Activated CD8-positive, alpha-beta memory T cell treated with anti-CD3 and anti-CD28 coated beads, Interleukin-2, amount 50 U/mL, for 4 hours (primary cell): ENCODE results near the gene PERM1.

Experiments used
- DNase-seq: peaks from one replicate; pipeline ENCODE4 v3.0.0-alpha.2; 2020

The PERM1 gene

GRCh38 chr1:945688-946556, 36.0 kb downstream of the PERM1 start:
- DNase-seq = no peak

- DNase-seq = no peak
These were observed 37.3 kb downstream of the PERM1 start for GRCh38 chr1:944341-945325.

GRCh38 chr1:943545-944340, 38.1 kb downstream of the PERM1 start:
- DNase-seq = no peak

GRCh38 chr1:942864-943533, 38.9 kb downstream of the PERM1 start:
- DNase-seq = no peak

- no peak for DNase-seq
These were observed 39.5 kb downstream of the PERM1 start for GRCh38 chr1:942411-942821.

- no peak for DNase-seq
These were observed 40.1 kb downstream of the PERM1 start for GRCh38 chr1:941588-942383.

- DNase-seq = no peak
These were observed 40.8 kb downstream of the PERM1 start for GRCh38 chr1:941015-941587.

GRCh38 chr1:940107-941014, 41.5 kb downstream of the PERM1 start:
- DNase-seq = no peak

- no peak for DNase-seq
These were observed 42.3 kb downstream of the PERM1 start for GRCh38 chr1:939511-940106.

GRCh38 chr1:938711-939489, 43.0 kb downstream of the PERM1 start:
- DNase-seq = no peak

GRCh38 chr1:938088-938683, 43.7 kb downstream of the PERM1 start:
- no peak for DNase-seq

- no peak for DNase-seq
These were observed 44.4 kb downstream of the PERM1 start for GRCh38 chr1:937521-937920.

GRCh38 chr1:936348-937264, 45.3 kb downstream of the PERM1 start:
- no peak for DNase-seq

GRCh38 chr1:935751-936231, 46.1 kb downstream of the PERM1 start:
- DNase-seq = no peak

GRCh38 chr1:934991-935750, 46.7 kb downstream of the PERM1 start:
- DNase-seq = peak; percentile 47

- no peak for DNase-seq
These were observed 48.3 kb downstream of the PERM1 start for GRCh38 chr1:933603-933940.
